GM19463 (cell line): ENCODE data around the gene LDLRAD4.

Experiments
- ATAC-seq: cut with Tn5 transposase; IDR thresholded peaks from one replicate; pipeline ENCODE4 v1.9.1; 2021; ENCODE audit warnings: mild to moderate bottlenecking, moderate library complexity; ENCODE audit not compliant: unreplicated experiment

Gene LDLRAD4

GRCh38 chr18:13227910-13228309, 9.3 kb downstream of the LDLRAD4 start:
- ATAC-seq, result no peak

GRCh38 chr18:13229001-13229671, 10.6 kb downstream of the LDLRAD4 start:
- ATAC-seq, result no peak

GRCh38 chr18:13231151-13231550, 12.6 kb downstream of the LDLRAD4 start:
- no peak for ATAC-seq

GRCh38 chr18:13232086-13232917, 13.7 kb downstream of the LDLRAD4 start:
- ATAC-seq, result no peak

GRCh38 chr18:13232971-13233786, 14.6 kb downstream of the LDLRAD4 start:
- ATAC-seq, result no peak

GRCh38 chr18:13233787-13234783, 15.5 kb downstream of the LDLRAD4 start:
- no peak for ATAC-seq

GRCh38 chr18:13235421-13235831, 16.9 kb downstream of the LDLRAD4 start:
- no peak for ATAC-seq

GRCh38 chr18:13235981-13236380, 17.4 kb downstream of the LDLRAD4 start:
- no peak for ATAC-seq

- ATAC-seq, result no peak
Observed at GRCh38 chr18:13236411-13236810, 17.9 kb downstream of the LDLRAD4 start.

GRCh38 chr18:13237073-13237472, 18.5 kb downstream of the LDLRAD4 start:
- no peak for ATAC-seq

GRCh38 chr18:13237641-13238040, 19.1 kb downstream of the LDLRAD4 start:
- ATAC-seq, result no peak

- ATAC-seq, result no peak
Observed at GRCh38 chr18:13239171-13239956, 20.8 kb downstream of the LDLRAD4 start.

- no peak for ATAC-seq
Observed at GRCh38 chr18:13240060-13240725, 21.6 kb downstream of the LDLRAD4 start.

GRCh38 chr18:13241083-13241892, 22.7 kb downstream of the LDLRAD4 start:
- no peak for ATAC-seq

- ATAC-seq, result no peak
Observed at GRCh38 chr18:13241893-13242175, 23.3 kb downstream of the LDLRAD4 start.

GRCh38 chr18:13242797-13243196, 24.2 kb downstream of the LDLRAD4 start:
- no peak for ATAC-seq

- no peak for ATAC-seq
Observed at GRCh38 chr18:13243363-13243762, 24.8 kb downstream of the LDLRAD4 start.

- ATAC-seq, result no peak
Observed at GRCh38 chr18:13244135-13244534, 25.6 kb downstream of the LDLRAD4 start.
